Activated CD4-positive, alpha-beta T cell treated with anti-CD3 and anti-CD28 coated beads for 36 hours (primary cell): ENCODE measurements around the gene MRPL20. TPM values are rescaled to one million over a fixed set of nuclear protein-coding genes. Genes with fewer than 3 reads are reported as not detected.

ENCODE experiments used
- ATAC-seq: fragments of 200-7000 bp; cut with Tn5 transposase; one replicate; pipeline ENCODE4 v1.10.0; 2021; ENCODE audit warnings: mild to moderate bottlenecking, moderate library complexity
- CTCF ChIA-PET: fragments of 350-600 bp; sonication (Branson Sonifier 250); formaldehyde crosslinking; loops from one replicate; lab custom pipeline; 2021; ENCODE audit warnings: antibody characterized with exemption; lab: Charles Lee
- POLR2A ChIA-PET: fragments of 350-600 bp; sonication (Branson Sonifier 250); formaldehyde crosslinking; loops from one replicate; lab custom pipeline; 2021; ENCODE audit warnings: antibody characterized with exemption, inconsistent platforms; lab: Charles Lee
- DNase-seq: peaks from one replicate; pipeline ENCODE4 v3.0.0-alpha.2; 2020
- H3K27ac Mint-ChIP-seq: one replicate; pipeline ENCODE4 v1.8.0; 2021; ENCODE audit warnings: mixed read lengths
- H3K27me3 Mint-ChIP-seq: one replicate; pipeline ENCODE4 v1.8.0; 2021; ENCODE audit warnings: mixed read lengths
- H3K36me3 Mint-ChIP-seq: one replicate; pipeline ENCODE4 v1.8.0; 2021; ENCODE audit warnings: low read depth, mixed read lengths
- H3K4me1 Mint-ChIP-seq: one replicate; pipeline ENCODE4 v1.8.0; 2021; ENCODE audit warnings: mixed read lengths
- H3K4me3 Mint-ChIP-seq: one replicate; pipeline ENCODE4 v1.8.0; 2021; ENCODE audit warnings: mild to moderate bottlenecking, moderate library complexity, mixed read lengths
- H3K9me3 Mint-ChIP-seq: one replicate; pipeline ENCODE4 v1.8.0; 2021; ENCODE audit warnings: low read depth, mixed read lengths
- intact Hi-C, 2 experiments: fragments of 100-400 bp; cut with DNase I in 1 of 2; cut with micrococcal nuclease in 1 of 2; formaldehyde crosslinking; loops; one replicate each; pipeline versions ENCODE4 v1.14.2 to v1.15.1; 2022 to 2024; cut with DNase I, micrococcal nuclease
- total RNA-seq, 2 experiments: library from RNA; stranded (reverse); gene quantifications; one replicate each; pipeline ENCODE4 v1.2.3, GENCODE V29; 2021

The MRPL20 gene
- total RNA-seq, 2 experiments from 2014 or later: 126 to 143 TPM

GRCh38 chr1:1356796-1357401 is 50.2 kb downstream of the MRPL20 start:
- Mint-ChIP-seq H3K36me3 (no peaks in the 10 kb centered on the region), H3K27ac (no peak overlapping the region), H3K9me3 (no peaks in the 10 kb centered on the region), H3K27me3 (peaks cover 18% of the 10 kb centered on the region), H3K4me1 (peaks cover 15% of the 10 kb centered on the region), H3K4me3 (no peak overlapping the region)
- DNase-seq (no peak), ATAC-seq (no peak)
- intact Hi-C loops: no loop called here
- ChIA-PET POLR2A (interaction anchor here (0.6 kb wide), 1 partner anchor 42 kb away, joined by 3 read pairs; the partner anchor contains the start of gene CCNL2), CTCF (no interaction called here)

- Mint-ChIP-seq H3K36me3 (no peaks in the 10 kb centered on the region), H3K9me3 (no peaks in the 10 kb centered on the region), H3K4me1 (peaks cover 15% of the 10 kb centered on the region), H3K4me3 (no peak overlapping the region), H3K27ac (no peak overlapping the region), H3K27me3 (peaks cover 18% of the 10 kb centered on the region)
- no peak for ATAC-seq
- intact Hi-C loops: no loop called here
- ChIA-PET POLR2A (no interaction called here), CTCF (no interaction called here)
- DNase-seq: no peak
These were observed 50.8 kb downstream of the MRPL20 start for GRCh38 chr1:1356166-1356795.

- no peak overlapping the region for H3K4me3 Mint-ChIP-seq
- peak; percentile 11 for ATAC-seq
- H3K9me3 Mint-ChIP-seq: no peaks in the 10 kb centered on the region
- ChIA-PET POLR2A (no interaction called here), CTCF (no interaction called here)
- H3K27ac Mint-ChIP-seq: no peak overlapping the region
- peak; percentile 46 for DNase-seq
- intact Hi-C loops: no loop called here
- H3K4me1 Mint-ChIP-seq: peaks cover 15% of the 10 kb centered on the region
- no peaks in the 10 kb centered on the region for H3K36me3 Mint-ChIP-seq
- peaks cover 14% of the 10 kb centered on the region for H3K27me3 Mint-ChIP-seq
These were observed 51.7 kb downstream of the MRPL20 start for GRCh38 chr1:1355416-1355815.

- Mint-ChIP-seq H3K4me1 (peaks cover 13% of the 10 kb centered on the region), H3K4me3 (no peak overlapping the region), H3K27ac (no peak overlapping the region), H3K9me3 (no peaks in the 10 kb centered on the region), H3K36me3 (no peaks in the 10 kb centered on the region), H3K27me3 (peaks cover 14% of the 10 kb centered on the region)
- CTCF ChIA-PET: no interaction called here
- intact Hi-C loops: no loop called here
- no peak for DNase-seq
- no peak for ATAC-seq
- POLR2A ChIA-PET: no interaction called here
These were observed 52.5 kb downstream of the MRPL20 start for GRCh38 chr1:1354271-1355247.

GRCh38 chr1:1353389-1354151 is 53.5 kb downstream of the MRPL20 start:
- no peaks in the 10 kb centered on the region for H3K9me3 Mint-ChIP-seq
- ChIA-PET CTCF (interaction anchor here (0.8 kb wide), 1 partner anchor 232 kb away, joined by 3 read pairs; no protein-coding TSS in a partner anchor), POLR2A (no interaction called here)
- H3K36me3 Mint-ChIP-seq: no peaks in the 10 kb centered on the region
- intact Hi-C loops: no loop called here
- H3K27me3 Mint-ChIP-seq: peaks cover 14% of the 10 kb centered on the region
- H3K27ac Mint-ChIP-seq: no peak overlapping the region
- H3K4me1 Mint-ChIP-seq: peaks cover 6% of the 10 kb centered on the region
- ATAC-seq (no peak), DNase-seq (no peak)
- H3K4me3 Mint-ChIP-seq: no peak overlapping the region

- peaks cover 14% of the 10 kb centered on the region for H3K27me3 Mint-ChIP-seq
- ATAC-seq: no peak
- no peak for DNase-seq
- intact Hi-C loops: no loop called here
- H3K9me3 Mint-ChIP-seq: no peaks in the 10 kb centered on the region
- no peaks in the 10 kb centered on the region for H3K36me3 Mint-ChIP-seq
- H3K27ac Mint-ChIP-seq: no peak overlapping the region
- CTCF ChIA-PET: interaction anchor here (1.6 kb wide), 1 partner anchor 18 kb away, joined by 4 read pairs; no protein-coding TSS in a partner anchor
- POLR2A ChIA-PET: no interaction called here
- H3K4me1 Mint-ChIP-seq: peaks cover 6% of the 10 kb centered on the region
- H3K4me3 Mint-ChIP-seq: no peak overlapping the region
These were observed 54.2 kb downstream of the MRPL20 start for GRCh38 chr1:1352786-1353388.

Other genes starting within 250 kb of the MRPL20 start
- gene TTLL10, start 233.4 kb downstream of the MRPL20 start, total RNA-seq: not detected
- gene TNFRSF18, start 200.7 kb downstream of the MRPL20 start, total RNA-seq: 100 to 1,000 TPM in 1 of 2 experiments, 10 to 100 TPM in 1; 95.0 to 164 TPM
- gene TNFRSF4, start 193.1 kb downstream of the MRPL20 start, total RNA-seq: 100 to 1,000 TPM; 340 to 418 TPM
- 100 to 1,000 TPM; 108 to 128 TPM for gene SDF4, start 175.3 kb downstream of the MRPL20 start, total RNA-seq
- 10 to 100 TPM in 1 of 2 experiments, 1 to 10 TPM in 1; 9.4 to 12.2 TPM for gene B3GALT6, start 175.1 kb downstream of the MRPL20 start, total RNA-seq
- 1 to 10 TPM; 1.1 to 1.6 TPM for gene C1QTNF12, start 160.6 kb downstream of the MRPL20 start, total RNA-seq
- gene UBE2J2, start 133.4 kb downstream of the MRPL20 start, total RNA-seq: 10 to 100 TPM; 57.4 to 60.2 TPM
- gene SCNN1D, start 126.9 kb downstream of the MRPL20 start, total RNA-seq: 1 to 10 TPM; 3.6 to 3.8 TPM
- 10 to 100 TPM; 17.5 to 24.3 TPM for gene ACAP3, start 99.4 kb downstream of the MRPL20 start, total RNA-seq
- gene PUSL1, start 98.7 kb downstream of the MRPL20 start, total RNA-seq: 10 to 100 TPM; 13.7 to 18.0 TPM
- 100 to 1,000 TPM; 117 to 151 TPM for gene INTS11, start 82.6 kb downstream of the MRPL20 start, total RNA-seq
- 10 to 100 TPM in 1 of 2 experiments, 1 to 10 TPM in 1; 9.9 to 11.4 TPM for gene CPTP, start 82.5 kb downstream of the MRPL20 start, total RNA-seq
- under 1 TPM; 0.28 to 0.41 TPM for gene TAS1R3, start 76.0 kb downstream of the MRPL20 start, total RNA-seq
- 10 to 100 TPM; 35.3 to 35.5 TPM for gene DVL1, start 57.9 kb downstream of the MRPL20 start, total RNA-seq
- gene MXRA8, start 48.7 kb downstream of the MRPL20 start, total RNA-seq: under 1 TPM; 0.25 to 0.49 TPM
- 100 to 1,000 TPM in 1 of 2 experiments, 10 to 100 TPM in 1; 89.5 to 117 TPM for gene AURKAIP1, start 32.1 kb downstream of the MRPL20 start, total RNA-seq
- gene CCNL2, start 8.0 kb downstream of the MRPL20 start, total RNA-seq: 10 to 100 TPM; 73.6 to 89.7 TPM
- not detected for gene ANKRD65, start 14.0 kb upstream of the MRPL20 start, total RNA-seq
- under 1 TPM; 0.56 to 0.78 TPM for gene VWA1, start 28.4 kb upstream of the MRPL20 start, total RNA-seq
- gene ATAD3C, start 42.4 kb upstream of the MRPL20 start, total RNA-seq: under 1 TPM; 0.30 to 0.39 TPM
- gene ATAD3B, start 64.5 kb upstream of the MRPL20 start, total RNA-seq: 10 to 100 TPM; 26.2 to 39.2 TPM
- 10 to 100 TPM; 39.9 to 42.9 TPM for gene ATAD3A, start 104.9 kb upstream of the MRPL20 start, total RNA-seq
- gene TMEM240, start 133.3 kb upstream of the MRPL20 start, total RNA-seq: under 1 TPM; 0.42 to 0.46 TPM
- 100 to 1,000 TPM; 105 to 123 TPM for gene SSU72, start 167.6 kb upstream of the MRPL20 start, total RNA-seq
- 1 to 10 TPM; 1.7 to 1.9 TPM for gene FNDC10, start 192.8 kb upstream of the MRPL20 start, total RNA-seq
- 10 to 100 TPM; 37.1 TPM for gene MIB2, start 208.2 kb upstream of the MRPL20 start, total RNA-seq
- 1 to 10 TPM in 1 of 2 experiments, under 1 TPM in 1; 0.77 to 1.2 TPM for gene MMP23B, start 224.9 kb upstream of the MRPL20 start, total RNA-seq